Activated T-cell treated with anti-CD3 and anti-CD28 coated beads, Interleukin-2, amount 50 U/mL, for 4 hours (primary cell): ENCODE measurements around the gene PPIB. TPM values are rescaled to one million over a fixed set of nuclear protein-coding genes. Genes with fewer than 3 reads are reported as not detected.

Experiments
- ATAC-seq, 2 donors: fragments of 200-7000 bp; cut with Tn5 transposase; one replicate each; pipeline ENCODE4 v1.10.0; 2021
- DNase-seq: peaks from one replicate; pipeline ENCODE4 v3.0.0-alpha.2; 2020
- H3K27me3 Mint-ChIP-seq: one replicate; pipeline ENCODE4 v1.8.0; 2021; ENCODE audit warnings: low read depth, mixed read lengths
- H3K36me3 Mint-ChIP-seq: one replicate; pipeline ENCODE4 v1.8.0; 2022; ENCODE audit warnings: mixed read lengths; ENCODE audit not compliant: insufficient read depth
- H3K4me1 Mint-ChIP-seq: one replicate; pipeline ENCODE4 v1.8.0; 2021; ENCODE audit warnings: low read depth, mixed read lengths
- H3K4me3 Mint-ChIP-seq: one replicate; pipeline ENCODE4 v1.8.0; 2021; ENCODE audit warnings: mild to moderate bottlenecking, moderate library complexity, mixed read lengths
- H3K9me3 Mint-ChIP-seq: one replicate; pipeline ENCODE4 v1.8.0; 2021; ENCODE audit warnings: mixed read lengths
- total RNA-seq, 3 donors: library from RNA; stranded (reverse); gene quantifications; one replicate each; pipeline ENCODE4 v1.2.1, GENCODE V29; 2021

The PPIB gene
- total RNA-seq, 3 donors from 2014 or later: 411 to 479 (median 433) TPM

GRCh38 chr15:64151727-64152506 is 10.9 kb downstream of the PPIB start, which contains the start of gene SNX22:
Gene SNX22, plus strand, starts transcription at chr15:64151731. Its CDS starts 45 bp downstream, at chr15:64151776.
- DNase-seq (no peak), ATAC-seq (peak; percentile 18 to 28)
- peaks cover 11% of the 10 kb centered on the region for H3K27me3 Mint-ChIP-seq
- peaks cover 13% of the 10 kb centered on the region for H3K36me3 Mint-ChIP-seq
- H3K9me3 Mint-ChIP-seq: no peaks in the 10 kb centered on the region
- peaks cover 20% of the 10 kb centered on the region for H3K4me1 Mint-ChIP-seq
- peak within 1 kb of the TSS; percentile 78 for H3K4me3 Mint-ChIP-seq

DNA sequence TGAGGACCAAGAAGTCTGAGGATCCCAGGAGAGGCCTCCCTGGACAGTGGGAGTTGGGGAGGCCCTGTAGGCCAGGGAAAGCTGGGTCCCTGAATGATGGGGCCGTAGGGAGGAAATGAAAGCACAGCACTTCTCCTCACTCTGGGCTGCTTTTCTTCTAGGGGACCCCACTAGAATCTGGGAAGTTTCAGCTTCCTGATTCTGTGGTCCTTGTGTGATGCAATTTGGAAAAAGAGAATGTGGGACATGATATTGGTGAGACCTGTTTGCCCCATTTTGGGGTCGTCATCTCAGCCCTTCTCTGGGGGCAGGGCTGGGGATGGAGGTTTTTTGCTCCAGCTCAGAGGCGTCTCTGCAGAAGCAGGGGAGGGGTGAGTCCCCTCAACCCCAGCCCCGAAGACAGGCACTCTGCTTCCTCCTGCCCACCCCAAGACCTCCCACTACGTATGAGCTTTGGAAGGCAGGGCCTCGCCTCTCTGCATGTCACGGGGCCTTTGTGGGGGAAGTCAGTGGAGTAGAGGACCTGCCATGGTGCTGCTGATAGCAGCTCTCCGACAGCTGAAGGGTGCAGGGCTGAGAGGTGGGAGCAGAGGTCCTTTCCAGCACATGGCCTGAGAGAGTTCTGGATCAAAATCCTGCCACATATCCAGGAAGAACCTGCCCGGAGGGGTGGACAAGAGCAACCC is 12.8 kb downstream of the PPIB start:
- peaks cover 2% of the 10 kb centered on the region for H3K36me3 Mint-ChIP-seq
- no peak overlapping the region for H3K4me3 Mint-ChIP-seq
- H3K9me3 Mint-ChIP-seq: no peaks in the 10 kb centered on the region
- peaks cover 11% of the 10 kb centered on the region for H3K27me3 Mint-ChIP-seq
- no peak for ATAC-seq
- H3K4me1 Mint-ChIP-seq: peaks cover 20% of the 10 kb centered on the region
- DNase-seq: no peak

- peaks cover 19% of the 10 kb centered on the region for H3K4me1 Mint-ChIP-seq
- no peaks in the 10 kb centered on the region for H3K9me3 Mint-ChIP-seq
- H3K27me3 Mint-ChIP-seq: peaks cover 11% of the 10 kb centered on the region
- ATAC-seq: no peak
- no peak overlapping the region for H3K4me3 Mint-ChIP-seq
- no peak for DNase-seq
- H3K36me3 Mint-ChIP-seq: peaks cover under 1% of the 10 kb centered on the region
Observed at GRCh38 chr15:64149424-64149823, 13.4 kb downstream of the PPIB start.

GRCh38 chr15:64148581-64148980 is 14.2 kb downstream of the PPIB start:
- Mint-ChIP-seq H3K9me3 (no peaks in the 10 kb centered on the region), H3K27me3 (peaks cover 11% of the 10 kb centered on the region), H3K4me3 (no peak overlapping the region), H3K4me1 (peaks cover 16% of the 10 kb centered on the region), H3K36me3 (peaks cover 3% of the 10 kb centered on the region)
- DNase-seq (no peak), ATAC-seq (no peak)

DNA sequence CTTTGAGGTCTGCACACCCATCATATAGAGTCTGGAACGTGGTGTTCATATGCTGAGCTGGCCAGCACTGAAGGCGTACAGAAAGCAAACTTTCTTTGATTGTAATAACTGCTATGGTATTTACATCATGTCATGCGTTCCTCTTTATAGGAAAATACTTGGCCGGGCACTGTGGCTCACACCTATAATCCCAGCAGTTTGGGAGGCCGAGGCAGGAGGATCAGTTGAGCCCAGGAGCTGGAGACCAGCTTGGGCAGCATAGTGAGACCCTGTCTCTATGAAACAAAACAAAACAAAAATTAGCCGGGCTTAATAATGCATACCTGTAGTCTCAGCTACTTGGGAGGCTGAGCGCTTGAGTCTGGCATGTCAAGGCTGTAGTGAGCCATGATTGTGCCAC is 14.7 kb downstream of the PPIB start:
- DNase-seq: no peak
- peaks cover 13% of the 10 kb centered on the region for H3K4me1 Mint-ChIP-seq
- no peak overlapping the region for H3K4me3 Mint-ChIP-seq
- H3K9me3 Mint-ChIP-seq: no peaks in the 10 kb centered on the region
- peaks cover 9% of the 10 kb centered on the region for H3K27me3 Mint-ChIP-seq
- H3K36me3 Mint-ChIP-seq: peaks cover 7% of the 10 kb centered on the region
- ATAC-seq: no peak

DNA sequence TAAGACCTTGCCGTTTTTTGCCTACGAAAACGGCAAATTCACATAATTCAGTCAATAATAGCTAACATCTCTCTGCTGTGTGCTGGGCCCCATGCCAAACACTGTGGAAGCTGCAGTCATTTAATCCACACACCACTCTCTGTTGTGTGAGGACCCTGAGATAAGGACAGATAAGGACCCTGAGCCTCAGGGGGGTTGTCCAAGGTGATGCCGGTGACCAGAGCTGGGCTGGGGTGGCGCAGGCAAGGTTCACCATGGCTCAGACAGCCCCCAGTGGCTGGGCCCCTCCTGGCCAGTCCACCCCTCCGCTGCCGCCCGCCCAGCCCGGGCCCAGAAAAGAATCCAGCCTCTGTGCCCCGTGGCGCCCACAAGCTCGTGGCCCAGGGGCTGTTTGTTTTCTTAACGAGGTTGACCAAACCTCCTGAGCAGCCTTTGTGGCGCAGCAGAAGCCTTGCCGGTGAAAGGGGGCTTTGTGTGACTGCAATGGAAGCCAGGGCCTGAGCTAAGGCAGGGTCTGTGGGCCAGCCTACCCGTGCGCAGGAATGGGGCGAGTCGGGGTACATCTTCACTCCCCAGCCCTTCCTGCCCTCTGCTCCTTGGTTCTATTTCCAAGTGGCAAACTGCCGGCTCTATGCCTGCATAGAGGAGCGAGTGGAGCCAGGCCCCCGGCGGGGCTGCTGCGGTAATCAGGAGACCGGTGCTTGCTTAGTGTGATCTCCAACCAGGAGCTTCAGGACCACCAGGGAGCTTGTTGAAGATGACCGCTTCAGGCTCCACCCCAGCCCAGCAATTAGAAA is 15.7 kb downstream of the PPIB start:
- H3K4me3 Mint-ChIP-seq: no peak overlapping the region
- peaks cover 3% of the 10 kb centered on the region for H3K27me3 Mint-ChIP-seq
- peaks cover 7% of the 10 kb centered on the region for H3K36me3 Mint-ChIP-seq
- no peak for DNase-seq
- peaks cover 13% of the 10 kb centered on the region for H3K4me1 Mint-ChIP-seq
- no peak for ATAC-seq
- H3K9me3 Mint-ChIP-seq: no peaks in the 10 kb centered on the region

DNA sequence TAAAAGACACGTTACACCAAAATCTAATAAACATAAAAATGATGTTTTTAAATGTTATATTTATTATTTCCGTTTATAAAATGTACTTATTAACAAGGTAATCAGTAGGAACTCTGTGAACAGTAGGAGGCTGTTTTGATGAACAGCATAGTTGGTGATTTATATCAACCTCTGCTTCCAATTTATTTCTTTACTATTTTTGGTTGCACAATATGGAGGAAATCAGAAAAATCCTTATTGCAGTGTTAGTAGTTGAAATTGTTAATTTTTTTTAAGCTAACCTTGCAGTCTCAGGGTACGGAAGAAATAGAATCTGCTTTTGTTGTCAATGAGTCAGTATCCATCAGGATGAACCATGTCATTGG is 16.3 kb downstream of the PPIB start:
- ATAC-seq (no peak), DNase-seq (no peak)
- Mint-ChIP-seq H3K27me3 (peaks cover 3% of the 10 kb centered on the region), H3K36me3 (peaks cover 7% of the 10 kb centered on the region), H3K9me3 (no peaks in the 10 kb centered on the region), H3K4me3 (no peak overlapping the region), H3K4me1 (peaks cover 13% of the 10 kb centered on the region)

DNA sequence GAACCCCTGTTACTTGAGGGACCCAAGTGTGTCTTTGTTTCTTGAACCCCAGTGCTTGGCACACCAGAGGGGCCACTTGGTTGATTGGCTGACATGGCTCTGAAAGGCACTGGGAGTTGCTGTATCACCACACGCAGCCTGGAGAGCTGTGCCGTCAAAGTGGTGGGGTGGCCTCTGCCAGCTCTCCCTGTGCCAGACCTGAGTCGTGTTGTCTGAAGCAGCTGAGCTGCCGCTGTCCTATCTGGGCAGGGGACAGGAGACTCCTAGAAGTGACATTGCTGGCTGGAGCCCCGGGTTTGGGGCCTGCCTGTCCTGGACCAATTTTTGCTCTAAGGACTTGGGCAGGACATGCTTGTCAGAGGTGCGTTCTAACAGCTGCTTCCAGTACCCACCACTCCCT is 16.8 kb downstream of the PPIB start:
- Mint-ChIP-seq H3K4me3 (no peak overlapping the region), H3K9me3 (no peaks in the 10 kb centered on the region), H3K27me3 (peaks cover 2% of the 10 kb centered on the region), H3K36me3 (peaks cover 10% of the 10 kb centered on the region), H3K4me1 (peaks cover 13% of the 10 kb centered on the region)
- DNase-seq (no peak), ATAC-seq (no peak)

DNA sequence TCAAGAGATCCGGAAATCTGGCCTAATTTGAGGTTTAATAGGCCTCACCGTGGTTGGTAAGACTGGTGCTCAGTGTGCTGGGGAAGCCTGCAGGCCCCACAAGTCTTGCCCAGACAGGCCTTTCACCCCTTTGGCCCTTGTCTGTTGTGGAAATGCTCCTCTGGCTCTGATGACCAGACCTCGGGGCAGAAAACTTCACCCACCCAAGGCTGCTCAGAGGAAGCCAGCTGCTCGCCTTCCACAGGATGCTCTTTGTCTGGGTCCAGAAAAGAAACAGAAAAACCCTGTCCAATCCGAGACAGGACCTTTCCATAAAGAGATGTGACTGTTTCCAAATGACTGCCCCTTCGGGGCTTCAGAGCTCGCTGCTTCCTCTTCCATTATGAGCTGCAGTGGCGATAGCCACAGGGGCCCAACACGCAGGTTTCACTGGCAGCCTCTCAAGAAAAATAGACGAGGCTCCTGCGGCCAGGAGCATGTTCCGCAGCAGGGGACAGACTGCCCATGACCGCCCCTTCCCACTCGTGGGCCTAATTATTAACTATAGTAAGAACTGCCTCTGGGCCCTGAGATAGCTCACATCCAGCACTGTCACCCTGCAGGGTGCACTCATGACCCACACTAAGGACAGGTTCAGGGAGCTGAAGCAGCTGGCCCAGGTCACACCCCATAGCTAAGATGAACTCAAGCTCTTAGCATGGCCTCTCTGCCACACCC is 18.1 kb downstream of the PPIB start:
- Mint-ChIP-seq H3K4me1 (peaks cover 5% of the 10 kb centered on the region), H3K27me3 (no peaks in the 10 kb centered on the region), H3K4me3 (no peak overlapping the region), H3K9me3 (no peaks in the 10 kb centered on the region), H3K36me3 (peaks cover 15% of the 10 kb centered on the region)
- ATAC-seq (no peak), DNase-seq (no peak)

DNA sequence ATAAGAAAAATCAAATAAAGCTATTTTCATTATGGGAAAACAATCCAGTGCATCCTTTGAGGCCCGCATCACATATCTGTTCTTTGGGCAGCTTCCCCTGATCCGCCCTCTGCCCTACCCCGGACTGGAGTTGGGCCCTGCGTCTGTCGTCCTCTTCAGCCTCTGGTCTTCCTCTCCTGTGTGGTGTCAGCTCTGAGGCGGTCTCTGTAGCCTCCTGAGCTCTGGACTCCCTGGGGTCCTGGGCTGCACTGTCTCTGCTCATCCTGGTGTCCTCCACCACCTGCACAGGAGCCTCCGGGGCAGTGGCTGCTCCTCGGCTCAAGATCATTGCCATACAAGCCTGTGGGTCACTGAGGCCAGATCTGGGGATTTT is 18.6 kb downstream of the PPIB start:
- Mint-ChIP-seq H3K27me3 (no peaks in the 10 kb centered on the region), H3K4me3 (no peak overlapping the region), H3K4me1 (no peaks in the 10 kb centered on the region), H3K36me3 (peaks cover 15% of the 10 kb centered on the region), H3K9me3 (no peaks in the 10 kb centered on the region)
- no peak for DNase-seq
- ATAC-seq: no peak

- ATAC-seq (no peak), DNase-seq (no peak)
- Mint-ChIP-seq H3K9me3 (no peaks in the 10 kb centered on the region), H3K4me3 (no peak overlapping the region), H3K36me3 (peaks cover 17% of the 10 kb centered on the region), H3K4me1 (no peaks in the 10 kb centered on the region), H3K27me3 (no peaks in the 10 kb centered on the region)
Observed at GRCh38 chr15:64143276-64143675, 19.5 kb downstream of the PPIB start.

DNA sequence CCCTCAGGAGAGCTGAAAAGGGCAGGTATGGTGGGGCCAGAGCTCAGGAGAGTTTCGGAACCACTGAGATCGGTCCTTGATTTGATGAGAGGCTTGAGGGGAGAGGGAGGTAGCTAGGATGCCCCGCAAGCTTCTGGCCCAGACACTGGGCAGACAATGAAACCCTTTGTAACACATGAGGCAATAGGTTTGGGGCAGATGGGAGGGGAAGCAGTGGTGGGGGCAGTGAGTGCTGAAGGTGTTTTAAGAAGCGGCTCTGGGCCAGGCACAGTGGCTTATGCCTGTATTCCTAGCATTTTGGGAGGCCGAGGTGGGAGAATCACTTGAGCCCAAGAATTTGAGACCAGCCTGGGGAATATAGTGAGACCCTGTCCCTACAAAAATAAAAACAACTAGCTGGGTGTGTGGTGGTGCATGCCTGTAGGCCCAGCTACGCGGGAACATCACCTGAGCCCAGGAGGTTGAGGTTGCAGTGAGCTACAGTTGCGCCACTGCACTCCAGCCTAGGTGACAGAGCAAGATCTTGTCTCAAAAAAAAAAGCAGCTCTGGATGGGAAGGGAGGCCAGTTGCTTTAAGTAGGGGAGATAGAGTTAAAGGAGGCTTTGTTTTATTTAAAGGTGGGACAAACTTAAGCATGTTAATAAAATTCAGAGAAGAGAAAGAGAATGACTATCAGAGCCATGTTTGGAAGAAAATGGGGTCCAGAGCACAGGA is 20.9 kb downstream of the PPIB start:
- Mint-ChIP-seq H3K27me3 (no peaks in the 10 kb centered on the region), H3K4me1 (no peaks in the 10 kb centered on the region), H3K4me3 (no peak overlapping the region), H3K9me3 (no peaks in the 10 kb centered on the region), H3K36me3 (peaks cover 24% of the 10 kb centered on the region)
- no peak for DNase-seq
- no peak for ATAC-seq

DNA sequence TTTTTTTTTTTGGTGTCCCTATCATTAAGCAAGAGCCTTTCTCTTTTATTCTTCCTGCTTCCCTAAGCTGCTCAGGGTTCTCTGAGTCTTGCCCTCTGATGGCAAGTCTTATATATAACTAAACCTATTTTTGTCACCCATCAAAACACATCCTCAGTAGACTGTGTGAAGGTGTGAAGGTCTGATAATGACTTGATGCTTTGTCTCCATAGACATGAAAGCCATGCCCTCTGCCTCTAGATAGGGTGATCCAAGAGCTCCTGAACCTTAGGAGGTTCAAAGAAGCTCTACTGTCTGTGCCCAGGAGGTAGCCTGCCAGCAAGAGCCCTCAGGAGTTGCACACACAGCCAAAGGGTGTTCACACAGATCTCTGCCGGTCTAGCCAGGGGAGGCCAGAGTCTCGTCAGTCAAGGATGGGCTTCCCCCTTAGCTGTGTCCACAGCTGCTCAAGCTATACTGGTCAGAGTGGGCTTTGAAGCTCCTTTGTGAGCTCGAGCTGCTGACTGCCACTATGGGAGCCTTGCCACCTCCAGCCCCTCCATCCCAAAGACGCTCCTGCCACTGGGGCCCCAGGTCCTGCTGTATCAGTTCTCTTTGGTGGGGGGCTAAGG is 24.4 kb downstream of the PPIB start:
- Mint-ChIP-seq H3K4me3 (no peak overlapping the region), H3K4me1 (no peaks in the 10 kb centered on the region), H3K36me3 (peaks cover 28% of the 10 kb centered on the region), H3K27me3 (no peaks in the 10 kb centered on the region), H3K9me3 (no peaks in the 10 kb centered on the region)
- DNase-seq (no peak), ATAC-seq (no peak)
